ENCODE data around the gene CCL14. TPM values are rescaled to one million over a fixed set of nuclear protein-coding genes. Genes with fewer than 3 reads are reported as not detected.
"Not testable (repeated sequence)": the region's sequence is repeated elsewhere in the genome, so short reads cannot be mapped to it uniquely, and the experiment has no call there.

The CCL14 gene
- total and polyA plus RNA-seq, 5 donors, result 5.1 to 114 (median 27.2) TPM

DNA sequence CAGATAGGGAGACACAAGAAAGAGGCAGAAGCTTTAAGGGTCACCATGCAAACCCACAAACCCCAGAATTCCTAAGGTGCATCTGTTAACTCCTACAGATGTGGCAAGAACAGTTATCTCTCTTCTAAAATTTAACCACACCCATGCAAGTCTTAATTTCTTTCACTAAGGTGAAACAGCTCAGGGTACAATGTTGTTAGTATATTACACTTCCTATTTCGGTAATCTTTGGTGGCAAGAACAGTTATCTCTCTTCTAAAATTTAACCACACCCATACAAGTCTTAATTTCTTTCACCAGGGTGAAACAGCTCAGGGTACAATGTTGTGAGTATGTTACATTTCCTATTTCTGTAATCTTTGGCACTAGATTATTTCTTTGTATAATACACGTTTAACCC is 24.7 kb upstream of the CCL14 start:
- H3K4me3 ChIP-seq (ENCODE audit: low read length), result no peak overlapping the region
- peaks cover 2% of the 10 kb centered on the region for H3K9me3 ChIP-seq (ENCODE audit: control insufficient read depth, low read length)
- no peaks in the 10 kb centered on the region for H3K27me3 ChIP-seq (ENCODE audit: control insufficient read depth, insufficient read depth)
- WGBS, result 75% methylated on average over 2 of the region's 2 CpGs
- intact Hi-C loops (cut with DNase I), result no loop called here
- H3K4me1 ChIP-seq (ENCODE audit: control insufficient read depth, insufficient read depth, low read length), result no peaks in the 10 kb centered on the region
- no peak overlapping the region for H3K27ac ChIP-seq (ENCODE audit: low read length)
- DNase-seq (no peak), ATAC-seq (no peak)

DNA sequence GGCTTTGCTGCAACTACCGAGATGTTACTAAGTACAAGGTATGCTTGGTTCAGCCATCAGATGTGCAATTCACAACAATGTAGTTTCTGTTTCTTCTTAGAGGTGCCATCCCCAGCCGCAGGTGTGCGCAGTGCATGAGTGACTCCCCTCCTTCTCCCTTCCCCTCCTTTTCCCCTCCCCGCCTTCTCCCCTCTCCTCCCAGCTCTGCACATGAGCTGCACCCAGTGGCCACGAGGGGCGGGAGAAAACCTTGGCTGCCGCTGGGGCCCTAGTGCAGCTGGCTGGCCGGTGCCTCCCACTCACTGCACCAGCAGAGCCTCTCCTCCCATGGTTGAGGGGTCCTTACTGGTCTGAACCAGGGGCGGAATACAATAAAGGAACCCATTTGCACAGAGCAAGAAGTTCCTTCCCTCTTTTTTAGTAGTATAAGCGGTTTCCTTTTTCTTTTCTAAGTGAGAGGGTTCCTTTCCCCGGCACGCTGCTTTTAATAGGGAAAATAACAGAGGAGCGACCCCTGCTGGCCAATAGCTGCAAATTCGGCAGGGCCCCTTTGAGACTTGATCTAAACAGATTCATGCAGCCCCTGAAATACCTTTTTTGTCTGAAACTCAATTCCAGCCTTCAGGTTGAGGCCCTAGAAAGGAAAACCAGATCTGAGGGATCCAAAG is 22.6 kb upstream of the CCL14 start:
- Histone ChIP-seq H3K27ac (ENCODE audit: low read length) (no peak overlapping the region), H3K4me1 (ENCODE audit: control insufficient read depth, insufficient read depth, low read length) (no peaks in the 10 kb centered on the region), H3K9me3 (ENCODE audit: control insufficient read depth, low read length) (peaks cover 2% of the 10 kb centered on the region), H3K27me3 (ENCODE audit: control insufficient read depth, insufficient read depth) (no peaks in the 10 kb centered on the region), H3K4me3 (ENCODE audit: low read length) (no peak overlapping the region)
- intact Hi-C loops (cut with DNase I), result no loop called here
- WGBS, result 82% methylated on average over 14 of the region's 14 CpGs
- no peak for ATAC-seq
- no peak for DNase-seq

DNA sequence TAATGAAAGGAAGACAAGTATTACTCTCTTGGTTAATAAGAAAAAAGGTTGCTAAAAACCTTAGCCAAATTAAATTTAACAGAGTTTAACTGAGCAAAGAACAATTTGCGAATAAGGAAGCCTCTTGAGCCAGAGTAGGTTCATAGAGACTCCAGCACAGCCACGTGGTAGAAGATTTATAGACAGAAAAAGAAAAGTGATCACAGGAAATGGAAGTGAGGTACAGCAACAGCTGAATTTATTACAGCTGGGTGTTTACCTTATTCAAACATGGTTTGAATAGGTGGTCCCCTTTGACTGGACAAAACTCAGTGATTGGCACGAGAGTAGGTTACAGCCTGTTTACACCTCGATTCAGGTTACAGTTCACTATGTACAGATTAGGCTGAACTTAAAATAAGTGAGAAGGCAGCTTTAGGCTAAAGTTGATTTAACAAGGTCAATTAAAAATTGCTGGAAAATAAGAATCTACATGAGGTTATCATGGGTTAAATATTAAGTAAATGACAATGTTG is 18.1 kb upstream of the CCL14 start:
- intact Hi-C loops (cut with DNase I), result no loop called here
- Histone ChIP-seq H3K9me3 (ENCODE audit: control insufficient read depth, low read length) (peaks cover 2% of the 10 kb centered on the region), H3K4me1 (ENCODE audit: control insufficient read depth, insufficient read depth, low read length) (peaks cover 2% of the 10 kb centered on the region), H3K27me3 (ENCODE audit: control insufficient read depth, insufficient read depth) (no peaks in the 10 kb centered on the region), H3K4me3 (ENCODE audit: low read length) (no peak overlapping the region), H3K27ac (ENCODE audit: low read length) (no peak overlapping the region)
- WGBS, result 67% methylated on average over 4 of the region's 4 CpGs
- DNase-seq (no peak), ATAC-seq (no peak)

DNA sequence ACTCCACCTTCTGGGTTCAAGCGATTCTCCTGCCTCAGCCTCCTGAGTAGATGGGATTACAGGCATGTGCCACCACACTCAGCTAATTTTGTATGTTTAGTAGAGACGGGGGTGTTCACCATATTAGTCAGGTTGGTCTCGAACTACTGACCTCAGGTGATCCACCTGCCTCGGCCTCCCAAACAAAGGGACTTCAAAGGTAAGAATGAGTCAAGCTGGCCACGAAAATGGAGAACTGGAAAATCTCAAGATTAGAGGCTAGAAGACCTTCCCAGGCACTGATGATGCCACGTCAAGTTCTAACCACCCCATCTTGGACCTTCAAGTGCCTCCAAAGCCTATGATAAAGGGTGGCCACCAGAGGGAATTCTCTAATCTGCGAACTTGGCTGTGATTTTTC is 16.1 kb upstream of the CCL14 start:
- H3K4me1 ChIP-seq (ENCODE audit: control insufficient read depth, insufficient read depth, low read length), result peaks cover 2% of the 10 kb centered on the region
- intact Hi-C loops (cut with DNase I), result no loop called here
- no peak for DNase-seq
- H3K4me3 ChIP-seq (ENCODE audit: low read length), result no peak overlapping the region
- H3K27ac ChIP-seq (ENCODE audit: low read length), result no peak overlapping the region
- 86% methylated on average over 7 of the region's 7 CpGs for WGBS
- no peaks in the 10 kb centered on the region for H3K27me3 ChIP-seq (ENCODE audit: control insufficient read depth, insufficient read depth)
- ATAC-seq, result no peak
- no peaks in the 10 kb centered on the region for H3K9me3 ChIP-seq (ENCODE audit: control insufficient read depth, low read length)

DNA sequence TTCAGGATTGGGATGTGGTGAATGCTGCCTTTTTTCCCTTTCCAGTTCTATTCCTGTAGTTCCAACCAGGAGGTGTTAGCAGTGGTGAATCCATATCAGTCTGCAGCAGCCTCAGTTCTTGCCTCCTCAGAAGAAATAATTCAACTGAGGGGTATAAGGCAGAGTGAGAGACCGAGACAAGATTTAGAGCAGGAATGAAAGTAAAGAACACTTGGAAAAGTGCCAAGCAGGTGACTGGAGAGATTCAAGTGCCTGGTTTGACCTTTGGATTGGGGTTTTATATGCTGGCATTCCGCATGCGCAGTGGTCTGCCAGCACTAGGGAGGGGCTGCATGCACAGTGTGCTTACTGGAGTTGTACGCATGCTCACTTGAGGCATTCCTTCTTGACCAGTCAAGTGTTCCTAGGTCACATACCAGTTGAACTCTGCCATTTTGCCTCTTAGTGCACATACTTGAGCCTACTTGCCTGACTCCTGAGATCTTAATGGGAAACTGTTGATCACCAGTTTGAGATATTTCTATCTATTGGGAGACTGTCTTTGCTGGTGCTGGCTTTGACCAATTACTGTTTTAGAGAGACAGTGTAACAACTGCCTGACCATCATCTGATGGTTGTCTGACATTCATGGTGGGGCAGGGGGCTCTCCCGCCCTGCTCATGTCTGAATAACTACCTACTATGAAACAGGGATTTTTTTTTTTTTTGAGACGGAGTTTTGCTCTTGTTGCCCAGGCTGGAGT is 15.5 kb upstream of the CCL14 start:
- no peak for ATAC-seq

DNA sequence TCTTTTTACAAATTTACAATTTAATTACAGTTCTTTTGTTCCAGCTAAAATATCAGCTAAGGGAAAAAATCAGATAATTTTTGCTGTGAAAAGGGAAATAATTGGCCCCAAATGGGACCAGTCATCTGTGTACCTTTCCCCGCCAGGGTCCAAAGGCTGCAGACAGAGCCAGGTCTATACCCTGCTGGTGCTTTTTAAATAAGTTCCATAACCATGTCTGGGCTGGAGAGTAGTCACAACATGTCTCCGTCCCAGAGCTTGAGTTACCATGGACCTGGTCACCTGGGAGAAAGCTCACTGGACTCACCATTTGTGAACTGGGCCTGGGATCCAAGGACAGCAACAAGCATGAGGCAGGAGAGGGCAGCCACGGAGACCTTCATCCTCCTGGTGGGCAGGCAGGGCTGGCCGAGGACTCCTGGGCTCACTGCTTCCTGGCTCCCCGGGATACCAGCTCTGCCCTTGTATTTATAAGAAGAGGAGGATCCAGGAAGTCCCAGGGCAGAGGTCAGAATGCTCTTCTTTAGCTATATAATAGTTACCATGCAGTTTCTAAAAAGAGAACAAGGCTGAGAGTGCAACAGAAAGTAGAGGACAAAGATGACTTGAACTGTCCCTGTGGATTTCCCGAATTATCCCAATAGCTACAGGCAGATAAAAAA is 14.7 kb upstream of the CCL14 start, which contains the start of gene CCL15:
Gene CCL15 (minus strand): TSS at position 444 of the 662 bp plus-strand sequence. CDS start 61 bp downstream, at position 383.
- Histone ChIP-seq H3K27me3 (ENCODE audit: control insufficient read depth, insufficient read depth) (no peaks in the 10 kb centered on the region), H3K27ac (ENCODE audit: low read length) (no peak within 1 kb of the TSS), H3K9me3 (ENCODE audit: control insufficient read depth, low read length) (no peaks in the 10 kb centered on the region), H3K4me3 (ENCODE audit: low read length) (no peak within 1 kb of the TSS), H3K4me1 (ENCODE audit: control insufficient read depth, insufficient read depth, low read length) (peaks cover 2% of the 10 kb centered on the region)
- no peak for ATAC-seq
- intact Hi-C loops (cut with DNase I), result no loop called here
- DNase-seq, result no peak
- WGBS, result 68% methylated on average over 6 of the region's 6 CpGs

More for the DNA sequence above, 15.5 kb upstream of the CCL14 start:
- DNase-seq, result no peak
- H3K9me3 ChIP-seq (ENCODE audit: control insufficient read depth, low read length), result no peaks in the 10 kb centered on the region
- WGBS, result 80% methylated on average over 6 of the region's 6 CpGs
- intact Hi-C loops (cut with DNase I), result no loop called here
- H3K4me3 ChIP-seq (ENCODE audit: low read length), result no peak overlapping the region
- H3K27me3 ChIP-seq (ENCODE audit: control insufficient read depth, insufficient read depth), result no peaks in the 10 kb centered on the region
- H3K4me1 ChIP-seq (ENCODE audit: control insufficient read depth, insufficient read depth, low read length), result peaks cover 2% of the 10 kb centered on the region
- no peak overlapping the region for H3K27ac ChIP-seq (ENCODE audit: low read length)

DNA sequence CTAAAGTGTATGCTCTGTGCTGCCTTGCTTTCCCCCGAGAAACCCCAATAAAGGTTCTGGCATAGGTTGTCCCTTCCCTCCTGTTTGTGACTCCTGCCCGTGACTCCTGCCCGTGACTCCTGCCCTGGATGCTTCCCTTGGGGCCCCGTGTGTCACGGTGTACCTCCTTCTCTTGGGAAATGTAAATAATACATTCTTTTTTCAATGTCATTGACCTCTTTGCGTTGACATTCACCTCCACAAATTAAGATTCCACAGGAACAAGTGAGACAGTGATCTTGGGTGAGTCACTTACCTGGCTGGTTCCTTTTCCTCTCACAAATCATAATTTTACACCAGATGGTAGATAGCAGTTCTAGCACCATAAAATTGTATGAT is 14.2 kb upstream of the CCL14 start:
- Histone ChIP-seq H3K27me3 (ENCODE audit: control insufficient read depth, insufficient read depth) (no peaks in the 10 kb centered on the region), H3K9me3 (ENCODE audit: control insufficient read depth, low read length) (no peaks in the 10 kb centered on the region), H3K4me3 (ENCODE audit: low read length) (no peak overlapping the region), H3K4me1 (ENCODE audit: control insufficient read depth, insufficient read depth, low read length) (peaks cover 2% of the 10 kb centered on the region), H3K27ac (ENCODE audit: low read length) (no peak overlapping the region)
- DNase-seq (no peak), ATAC-seq (no peak)
- WGBS, result 80% methylated on average over 6 of the region's 6 CpGs
- intact Hi-C loops (cut with DNase I), result no loop called here

DNA sequence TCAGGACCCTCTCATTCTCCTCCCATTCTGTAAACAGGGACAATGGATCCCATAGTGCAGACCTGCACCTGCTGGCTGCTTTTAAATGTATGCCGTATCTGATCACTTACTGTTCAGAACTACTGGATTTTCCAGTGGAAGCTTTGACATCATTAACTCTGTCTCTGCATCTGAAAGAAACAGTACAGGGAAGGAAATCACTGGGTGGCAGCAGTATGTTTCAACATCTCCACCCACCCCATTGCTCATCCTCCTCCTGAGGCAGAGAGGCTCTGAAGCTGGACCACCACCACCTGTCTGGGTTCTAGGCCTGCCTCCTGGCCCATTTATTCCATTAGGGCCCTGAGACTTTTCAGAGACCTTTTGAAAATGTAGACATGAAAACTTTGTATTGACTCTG is 12.2 kb upstream of the CCL14 start:
- Histone ChIP-seq H3K9me3 (ENCODE audit: control insufficient read depth, low read length) (no peaks in the 10 kb centered on the region), H3K4me3 (ENCODE audit: low read length) (no peak overlapping the region), H3K27ac (ENCODE audit: low read length) (no peak overlapping the region), H3K4me1 (ENCODE audit: control insufficient read depth, insufficient read depth, low read length) (peaks cover 2% of the 10 kb centered on the region), H3K27me3 (ENCODE audit: control insufficient read depth, insufficient read depth) (no peaks in the 10 kb centered on the region)
- 88% methylated on average over 1 of the region's 1 CpG for WGBS
- intact Hi-C loops (cut with DNase I), result no loop called here
- ATAC-seq (no peak), DNase-seq (no peak)

DNA sequence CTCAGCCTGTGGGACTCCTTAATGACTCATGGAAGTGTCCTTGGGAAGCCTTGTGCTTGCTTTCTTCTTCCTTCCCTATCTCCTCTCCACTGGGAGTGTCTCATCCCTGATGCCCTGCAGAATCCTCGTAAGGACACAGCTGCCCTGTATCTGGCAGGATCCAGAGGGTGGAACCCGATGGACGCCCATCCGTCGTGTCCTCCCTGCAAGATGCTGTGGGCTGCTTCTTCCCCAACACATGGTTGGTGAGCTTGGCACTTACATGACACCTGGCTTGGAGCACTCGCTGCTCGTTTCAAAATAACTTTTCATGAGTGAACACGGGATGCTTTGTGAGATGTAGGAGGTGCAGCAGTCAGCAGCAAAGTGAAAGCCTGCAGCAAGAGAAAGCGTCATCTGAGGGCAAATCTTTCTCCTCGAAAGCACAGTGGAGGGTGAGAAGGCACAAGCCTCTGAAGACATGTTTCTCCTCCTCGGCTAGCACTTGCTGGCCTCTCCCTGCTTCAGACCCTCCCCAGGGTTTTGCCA is 11.6 kb upstream of the CCL14 start:
- no peak overlapping the region for H3K27ac ChIP-seq (ENCODE audit: low read length)
- intact Hi-C loops (cut with DNase I), result no loop called here
- H3K9me3 ChIP-seq (ENCODE audit: control insufficient read depth, low read length), result no peaks in the 10 kb centered on the region
- peaks cover 2% of the 10 kb centered on the region for H3K4me1 ChIP-seq (ENCODE audit: control insufficient read depth, insufficient read depth, low read length)
- ATAC-seq (no peak), DNase-seq (no peak)
- 68% methylated on average over 11 of the region's 11 CpGs for WGBS
- no peaks in the 10 kb centered on the region for H3K27me3 ChIP-seq (ENCODE audit: control insufficient read depth, insufficient read depth)
- no peak overlapping the region for H3K4me3 ChIP-seq (ENCODE audit: low read length)

DNA sequence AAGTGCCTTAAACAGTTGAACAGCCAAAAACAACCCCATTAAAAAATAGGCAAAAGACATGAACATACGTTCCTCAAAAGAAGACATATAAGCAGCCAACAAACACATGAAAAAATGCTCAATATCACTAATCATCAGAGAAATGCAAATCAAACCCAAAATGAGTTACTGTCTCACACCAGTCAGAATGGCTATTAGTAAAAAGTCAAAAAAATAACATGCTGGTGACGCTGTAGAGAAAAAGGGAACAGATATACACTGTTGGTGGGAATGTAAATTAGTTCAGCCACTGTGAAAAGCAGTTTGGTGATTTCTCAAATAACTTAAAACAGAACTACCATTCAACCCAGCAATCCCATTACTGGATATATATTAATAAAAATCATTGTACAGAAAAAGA is 8.8 kb upstream of the CCL14 start:
- H3K9me3 ChIP-seq (ENCODE audit: control insufficient read depth, low read length); DNase-seq; H3K27ac ChIP-seq (ENCODE audit: low read length); H3K27me3 ChIP-seq (ENCODE audit: control insufficient read depth, insufficient read depth); intact Hi-C loops (cut with DNase I); H3K4me1 ChIP-seq (ENCODE audit: control insufficient read depth, insufficient read depth, low read length); H3K4me3 ChIP-seq (ENCODE audit: low read length); ATAC-seq: not testable (repeated sequence)
- WGBS, result 80% methylated on average over 2 of the region's 2 CpGs

DNA sequence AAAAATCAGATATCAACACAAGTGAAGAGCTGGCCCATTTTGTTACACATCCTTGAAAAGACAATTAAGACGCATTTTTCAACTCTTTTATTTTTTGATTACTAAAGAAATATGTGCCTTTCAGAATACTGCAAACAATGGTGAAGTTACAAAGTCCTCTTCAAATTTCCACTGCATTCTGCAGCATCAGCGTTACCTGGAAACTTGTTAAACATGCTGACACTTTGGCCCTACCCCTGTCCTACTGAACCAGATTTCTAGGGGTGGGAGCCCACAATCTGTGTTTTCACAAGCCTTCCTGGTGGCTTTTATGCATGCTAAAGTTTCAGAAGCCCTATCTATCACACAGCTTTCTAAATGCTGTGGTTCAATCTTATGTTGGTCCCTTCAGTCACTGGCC is 4.5 kb upstream of the CCL14 start:
- Histone ChIP-seq H3K27me3 (ENCODE audit: control insufficient read depth, insufficient read depth) (no peaks in the 10 kb centered on the region), H3K4me1 (ENCODE audit: control insufficient read depth, insufficient read depth, low read length) (peaks cover 4% of the 10 kb centered on the region), H3K9me3 (ENCODE audit: control insufficient read depth, low read length) (no peaks in the 10 kb centered on the region), H3K4me3 (ENCODE audit: low read length) (no peak overlapping the region), H3K27ac (ENCODE audit: low read length) (no peak overlapping the region)
- WGBS, result 95% methylated on average over 2 of the region's 2 CpGs
- ATAC-seq (no peak), DNase-seq (no peak)
- intact Hi-C loops (cut with DNase I), result no loop called here
